Fibroblast of villous mesenchyme (primary cell): Measurements from ENCODE around the gene TXNDC12. TPM values are rescaled to one million over a fixed set of nuclear protein-coding genes. Genes with fewer than 3 reads are reported as not detected.
A peak's percentile ranks its signal among the peaks of the same experiment; 100 is the strongest.

Experiments used
- DNase-seq: peaks from one replicate; pipeline ENCODE4 v3.0.0-alpha.2; 2010; ENCODE audit warnings: low read depth
- H3K4me3 ChIP-seq: 2 replicates; pipeline ENCODE4 v1.5.1; 2011; ENCODE audit warnings: low read depth, mild to moderate bottlenecking, low read length
- total RNA-seq: library from RNA; depleted of rRNA; stranded (reverse); fragments of >200 nt; gene quantifications from 2 replicates; pipeline ENCODE4 v1.2.3, GENCODE V29; 2012
- TF ChIP-seq, protein P1 (sequence below): IDR thresholded peaks from 2 replicates; pipeline ENCODE4 v1.5.1; 2012; ENCODE audit warnings: low read depth, mild to moderate bottlenecking, low read length; ENCODE audit not compliant: insufficient read depth

The TXNDC12 gene
- total RNA-seq, 1 donor = 57.0 TPM

DNA sequence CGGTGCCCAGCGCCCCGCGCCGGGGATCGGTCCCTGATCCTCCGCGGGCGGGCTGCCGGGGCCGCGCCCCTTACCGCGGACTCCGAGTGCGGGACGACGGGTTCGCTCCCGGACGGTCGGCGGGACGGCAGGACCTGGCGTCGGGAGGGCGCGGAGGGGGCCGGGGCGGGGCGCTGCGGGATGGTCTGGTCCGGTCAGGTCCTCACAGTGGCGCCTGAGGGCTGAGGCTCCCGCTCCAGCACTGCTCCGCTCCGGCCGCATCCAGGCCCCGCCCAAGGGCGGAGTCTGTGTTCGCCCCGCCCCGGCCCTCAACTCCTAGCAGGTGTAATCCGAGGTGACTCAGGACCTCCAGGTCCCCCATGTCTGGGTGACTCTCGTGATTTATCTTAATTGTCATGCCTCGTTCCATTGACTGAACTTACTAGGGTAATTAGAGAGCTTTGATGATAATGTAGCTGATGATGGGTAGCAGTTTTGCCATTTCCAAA, 64.5 kb downstream of the TXNDC12 start, which contains the start of gene RAB3B:
RAB3B (minus strand) TSS at position 223 of the 488 bp plus-strand sequence. CDS start 13,583 bp downstream, outside the sequence.
- TF ChIP-seq, protein P1, sequence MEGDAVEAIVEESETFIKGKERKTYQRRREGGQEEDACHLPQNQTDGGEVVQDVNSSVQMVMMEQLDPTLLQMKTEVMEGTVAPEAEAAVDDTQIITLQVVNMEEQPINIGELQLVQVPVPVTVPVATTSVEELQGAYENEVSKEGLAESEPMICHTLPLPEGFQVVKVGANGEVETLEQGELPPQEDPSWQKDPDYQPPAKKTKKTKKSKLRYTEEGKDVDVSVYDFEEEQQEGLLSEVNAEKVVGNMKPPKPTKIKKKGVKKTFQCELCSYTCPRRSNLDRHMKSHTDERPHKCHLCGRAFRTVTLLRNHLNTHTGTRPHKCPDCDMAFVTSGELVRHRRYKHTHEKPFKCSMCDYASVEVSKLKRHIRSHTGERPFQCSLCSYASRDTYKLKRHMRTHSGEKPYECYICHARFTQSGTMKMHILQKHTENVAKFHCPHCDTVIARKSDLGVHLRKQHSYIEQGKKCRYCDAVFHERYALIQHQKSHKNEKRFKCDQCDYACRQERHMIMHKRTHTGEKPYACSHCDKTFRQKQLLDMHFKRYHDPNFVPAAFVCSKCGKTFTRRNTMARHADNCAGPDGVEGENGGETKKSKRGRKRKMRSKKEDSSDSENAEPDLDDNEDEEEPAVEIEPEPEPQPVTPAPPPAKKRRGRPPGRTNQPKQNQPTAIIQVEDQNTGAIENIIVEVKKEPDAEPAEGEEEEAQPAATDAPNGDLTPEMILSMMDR = no peak
- peak within 1 kb of the TSS; percentile 63 for H3K4me3 ChIP-seq
- DNase-seq = peak; percentile 48

DNA sequence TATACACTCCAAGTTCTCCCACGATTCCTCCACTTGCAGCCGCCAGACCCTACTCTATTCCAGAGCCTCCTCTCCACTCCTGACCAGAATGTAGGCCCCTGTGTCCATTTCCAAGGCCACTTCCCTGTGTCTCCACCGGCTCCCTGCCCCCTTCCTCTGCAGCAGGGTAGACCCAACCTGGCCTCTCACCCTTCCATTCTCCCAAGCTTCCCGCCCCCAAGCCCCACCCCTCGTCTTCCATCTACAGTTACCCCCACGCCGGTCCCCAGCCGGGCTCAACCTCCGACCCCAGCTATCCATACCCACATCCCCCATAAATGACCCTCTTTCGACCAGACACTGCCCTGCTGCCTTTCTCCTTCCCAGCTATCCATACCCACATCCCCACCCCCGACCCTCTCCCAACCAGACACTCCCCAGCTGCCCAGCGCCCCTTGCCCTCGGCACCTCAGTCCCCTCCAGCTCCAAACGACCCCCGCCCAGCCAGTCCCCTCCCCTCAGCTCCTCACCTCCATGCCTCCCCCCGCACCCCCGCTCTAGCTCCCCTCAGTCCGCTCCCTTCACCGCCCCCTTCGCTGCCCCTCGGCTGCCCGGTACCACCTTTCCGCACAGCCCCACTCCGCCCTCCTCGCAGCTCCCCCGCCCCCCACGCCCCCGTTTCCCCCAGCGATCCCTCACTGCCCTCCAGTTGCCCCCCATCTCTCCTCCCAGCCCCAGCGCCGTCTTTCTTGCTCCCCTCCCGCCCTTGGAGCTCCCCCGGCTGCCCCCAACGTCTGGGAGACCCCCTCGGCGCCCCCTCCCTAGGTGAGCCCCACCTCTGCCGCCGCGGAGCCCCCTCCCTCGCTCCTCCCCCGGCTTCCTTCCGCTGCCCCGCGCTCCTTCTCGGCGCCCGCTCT, 65.2 kb downstream of the TXNDC12 start:
- DNase-seq = no peak
- TF ChIP-seq, protein P1 = no peak
- peak overlapping the region; percentile 63 for H3K4me3 ChIP-seq

DNA sequence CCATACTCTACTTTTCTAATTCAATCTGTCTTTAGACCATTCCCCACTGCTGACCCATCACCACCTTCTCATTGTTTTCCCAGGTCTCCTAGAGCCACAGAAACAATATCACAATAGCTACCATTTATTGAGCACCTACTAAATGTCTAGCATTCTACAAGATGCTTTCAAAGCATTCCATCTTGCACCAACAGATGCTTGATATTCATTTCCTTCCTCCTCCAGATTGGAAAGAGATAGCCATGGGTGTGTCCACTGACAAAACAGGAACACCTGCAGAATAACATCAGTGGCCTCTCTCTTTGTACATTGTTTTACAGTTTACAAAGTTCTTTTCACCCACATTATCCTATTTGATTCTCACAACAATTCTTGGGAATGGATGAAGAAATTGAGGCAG, 66.7 kb downstream of the TXNDC12 start:
- DNase-seq = no peak
- H3K4me3 ChIP-seq = no peak overlapping the region
- TF ChIP-seq, protein P1 = no peak

DNA sequence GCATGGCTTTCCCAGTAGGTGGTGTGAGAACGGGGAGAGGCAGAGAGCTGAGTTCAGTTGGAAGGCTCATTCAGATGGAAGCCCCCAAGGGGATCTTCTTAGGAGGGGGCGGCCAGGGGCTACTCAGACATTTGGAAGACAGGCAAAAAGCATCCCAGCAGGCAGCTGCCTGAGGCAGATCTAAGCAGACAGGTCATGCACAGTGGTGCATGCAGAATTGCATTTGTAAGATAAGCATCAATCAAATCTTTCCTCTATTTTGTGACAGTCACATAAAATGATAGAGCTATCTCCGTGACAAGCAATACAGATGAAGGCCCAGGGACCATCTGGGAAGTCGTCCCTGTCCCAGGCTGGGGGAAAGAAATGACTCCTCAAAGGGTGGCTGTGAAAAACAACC, 68.3 kb downstream of the TXNDC12 start:
- TF ChIP-seq, protein P1 = no peak
- no peak for DNase-seq
- no peak overlapping the region for H3K4me3 ChIP-seq

DNA sequence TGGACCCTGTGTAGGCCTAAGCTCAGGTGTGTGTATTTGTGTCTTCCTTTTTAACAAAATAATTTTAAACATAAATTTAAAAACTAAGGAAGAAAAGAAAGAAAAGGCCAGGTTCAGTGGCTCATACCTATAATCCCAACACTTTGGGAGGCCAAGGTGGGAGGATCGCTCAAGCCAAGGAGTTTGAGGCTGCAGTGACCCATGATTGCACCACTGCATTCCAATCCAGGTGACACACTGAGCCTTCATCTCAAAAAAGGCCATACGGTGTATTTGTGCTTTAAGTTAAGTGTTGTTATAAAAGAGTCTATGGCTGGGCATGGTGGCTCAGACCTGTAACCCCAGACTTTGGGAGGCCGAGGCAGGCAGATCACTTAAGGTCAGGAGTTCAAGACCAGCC, 72.8 kb downstream of the TXNDC12 start:
- DNase-seq = no peak
- TF ChIP-seq, protein P1 = no peak
- H3K4me3 ChIP-seq = no peak overlapping the region

DNA sequence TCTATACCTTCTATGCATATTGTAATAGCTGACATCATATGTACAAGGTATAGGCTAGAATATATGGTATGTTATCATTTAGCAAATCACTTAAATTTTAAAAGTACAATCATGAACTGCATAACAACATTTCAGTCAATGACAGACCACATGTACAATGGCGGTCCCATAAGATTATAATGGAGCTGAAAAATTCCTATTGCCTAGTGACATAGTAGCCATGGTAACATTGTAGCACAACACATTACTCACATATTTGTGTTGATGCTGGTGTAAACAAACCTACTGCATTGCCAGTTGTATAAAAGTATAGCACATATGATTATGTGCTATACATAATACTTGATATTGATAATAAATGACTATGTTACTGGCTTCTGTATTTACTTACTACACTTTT, 73.4 kb downstream of the TXNDC12 start:
- TF ChIP-seq, protein P1 = no peak

More for the DNA sequence above, 73.4 kb downstream of the TXNDC12 start:
- no peak overlapping the region for H3K4me3 ChIP-seq
- peak; percentile 27 for DNase-seq
